Bronchial epithelial cell (primary cell): ENCODE data around the gene MARCHF3. TPM values are rescaled to one million over a fixed set of nuclear protein-coding genes. Genes with fewer than 3 reads are reported as not detected.

Experiments used
- DNase-seq: peaks from one replicate; pipeline ENCODE4 v3.0.0-alpha.2; 2010; ENCODE audit warnings: low read depth
- FAIRE-seq: peaks from 2 replicates; lab custom pipeline; 2011; peaks lifted over from hg19 to GRCh38; lab: Jason Lieb, UNC
- H3K27me3 ChIP-seq: 2 replicates; pipeline ENCODE4 v1.5.1; 2011; ENCODE audit warnings: low read length; ENCODE audit not compliant: control insufficient read depth, insufficient read depth
- H3K36me3 ChIP-seq: 2 replicates; pipeline ENCODE4 v1.5.1; 2011; ENCODE audit warnings: low read length; ENCODE audit not compliant: control insufficient read depth, insufficient read depth
- H3K4me3 ChIP-seq: 2 replicates; pipeline ENCODE4 v1.5.1; 2011; ENCODE audit warnings: mild to moderate bottlenecking, low read depth, low read length, control low read depth
- total RNA-seq: library from RNA; depleted of rRNA; stranded (reverse); fragments of >200 nt; gene quantifications from 2 replicates; pipeline ENCODE4 v1.2.1, GENCODE V29; 2014
- TF ChIP-seq, protein P1 (sequence below): IDR thresholded peaks from 2 replicates; pipeline ENCODE4 v1.5.1; 2011; ENCODE audit warnings: mild to moderate bottlenecking, moderate library complexity, low read length, control low read depth, inconsistent platforms; ENCODE audit not compliant: insufficient read depth, severe bottlenecking

Gene MARCHF3
- total RNA-seq, 1 donor from 2014 or later: 1.6 TPM

DNA sequence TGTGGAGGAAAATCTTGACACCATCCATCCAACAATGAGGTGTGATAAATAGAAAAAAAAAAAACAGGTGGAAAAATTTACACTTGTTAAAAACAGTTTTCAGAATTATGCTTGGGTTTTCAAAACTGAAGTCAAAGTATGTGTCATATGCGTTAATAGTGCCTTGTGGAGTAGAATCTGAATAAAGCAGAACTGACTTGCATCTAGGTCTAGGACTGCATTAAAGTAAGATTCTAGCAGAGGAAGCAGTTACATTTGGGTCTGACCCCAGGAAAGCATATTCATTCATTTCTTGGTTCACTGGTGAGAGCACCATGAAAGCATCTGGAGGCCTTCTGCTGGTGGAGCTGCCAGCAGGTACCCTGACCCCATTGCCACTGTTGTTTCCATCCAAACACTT lies 89.0 kb downstream of the MARCHF3 start:
- FAIRE-seq: no peak
- DNase-seq: no peak
- Histone ChIP-seq H3K4me3 (no peak overlapping the region), H3K36me3 (no peaks in the 10 kb centered on the region), H3K27me3 (peaks cover under 1% of the 10 kb centered on the region)
- TF ChIP-seq, protein P1, sequence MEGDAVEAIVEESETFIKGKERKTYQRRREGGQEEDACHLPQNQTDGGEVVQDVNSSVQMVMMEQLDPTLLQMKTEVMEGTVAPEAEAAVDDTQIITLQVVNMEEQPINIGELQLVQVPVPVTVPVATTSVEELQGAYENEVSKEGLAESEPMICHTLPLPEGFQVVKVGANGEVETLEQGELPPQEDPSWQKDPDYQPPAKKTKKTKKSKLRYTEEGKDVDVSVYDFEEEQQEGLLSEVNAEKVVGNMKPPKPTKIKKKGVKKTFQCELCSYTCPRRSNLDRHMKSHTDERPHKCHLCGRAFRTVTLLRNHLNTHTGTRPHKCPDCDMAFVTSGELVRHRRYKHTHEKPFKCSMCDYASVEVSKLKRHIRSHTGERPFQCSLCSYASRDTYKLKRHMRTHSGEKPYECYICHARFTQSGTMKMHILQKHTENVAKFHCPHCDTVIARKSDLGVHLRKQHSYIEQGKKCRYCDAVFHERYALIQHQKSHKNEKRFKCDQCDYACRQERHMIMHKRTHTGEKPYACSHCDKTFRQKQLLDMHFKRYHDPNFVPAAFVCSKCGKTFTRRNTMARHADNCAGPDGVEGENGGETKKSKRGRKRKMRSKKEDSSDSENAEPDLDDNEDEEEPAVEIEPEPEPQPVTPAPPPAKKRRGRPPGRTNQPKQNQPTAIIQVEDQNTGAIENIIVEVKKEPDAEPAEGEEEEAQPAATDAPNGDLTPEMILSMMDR: no peak

DNA sequence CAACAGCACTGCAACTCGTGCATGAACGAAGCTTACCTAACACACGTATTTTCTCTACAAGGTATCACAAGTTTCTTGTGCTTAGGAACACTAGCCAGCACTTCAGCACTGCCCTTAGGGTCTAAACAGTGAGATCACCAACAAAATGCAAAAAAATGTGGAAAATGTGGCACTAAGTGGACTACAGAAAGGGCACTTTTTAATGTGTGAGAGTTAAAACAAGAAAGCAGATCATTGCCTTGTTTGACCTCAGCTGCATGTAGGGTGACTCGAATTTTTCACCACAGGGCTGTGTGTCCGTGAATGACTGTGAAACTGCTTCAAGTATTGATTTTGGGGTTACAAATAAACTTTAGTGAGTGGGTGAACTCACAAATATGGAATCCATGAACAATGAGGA lies 90.5 kb downstream of the MARCHF3 start:
- no peak for DNase-seq
- no peaks in the 10 kb centered on the region for H3K36me3 ChIP-seq
- H3K27me3 ChIP-seq: no peaks in the 10 kb centered on the region
- no peak for FAIRE-seq
- no peak overlapping the region for H3K4me3 ChIP-seq
- TF ChIP-seq, protein P1: no peak

DNA sequence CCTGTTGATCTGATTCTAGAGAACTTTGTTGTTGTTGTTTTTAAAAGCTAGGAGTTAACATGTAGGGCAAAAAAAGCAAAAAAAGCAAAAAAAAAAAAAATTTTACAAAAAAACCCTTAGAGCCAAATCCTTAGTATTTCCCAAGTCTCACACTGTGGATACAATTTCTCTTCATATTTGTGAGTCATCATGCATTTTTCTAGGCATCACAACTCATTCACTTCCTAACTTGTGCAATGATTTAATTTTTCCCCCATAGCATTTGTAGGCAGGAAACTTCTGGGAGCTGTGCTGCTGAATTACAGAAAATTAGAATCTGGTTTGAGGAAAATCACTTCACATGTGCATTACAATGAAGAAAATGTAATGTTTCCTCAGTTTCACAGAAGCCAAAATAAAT lies 91.9 kb downstream of the MARCHF3 start:
- FAIRE-seq: no peak
- TF ChIP-seq, protein P1: no peak
- Histone ChIP-seq H3K27me3 (no peaks in the 10 kb centered on the region), H3K36me3 (no peaks in the 10 kb centered on the region), H3K4me3 (no peak overlapping the region)
- DNase-seq: peak; percentile 86

DNA sequence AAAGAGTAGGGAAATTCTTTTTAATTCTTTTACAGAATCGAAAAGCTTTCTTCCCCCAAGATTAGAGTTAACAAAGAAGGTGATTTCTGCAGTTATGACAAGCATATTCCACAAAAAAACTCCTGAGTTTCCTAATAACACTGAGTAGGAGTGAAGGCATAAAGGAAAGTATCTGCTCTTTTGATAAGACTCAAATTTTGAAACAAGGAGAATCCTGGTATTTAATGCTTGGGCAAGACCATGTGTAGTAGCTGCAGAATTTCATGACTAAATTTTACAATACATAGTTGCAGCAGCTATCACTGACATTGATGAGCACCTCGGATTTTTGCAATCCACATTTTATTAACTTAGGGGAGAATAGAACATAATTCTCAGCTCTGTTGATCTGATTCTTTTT lies 92.6 kb downstream of the MARCHF3 start:
- H3K27me3 ChIP-seq: no peaks in the 10 kb centered on the region
- no peak overlapping the region for H3K4me3 ChIP-seq
- no peak for DNase-seq
- FAIRE-seq: no peak
- TF ChIP-seq, protein P1: no peak
- no peaks in the 10 kb centered on the region for H3K36me3 ChIP-seq

DNA sequence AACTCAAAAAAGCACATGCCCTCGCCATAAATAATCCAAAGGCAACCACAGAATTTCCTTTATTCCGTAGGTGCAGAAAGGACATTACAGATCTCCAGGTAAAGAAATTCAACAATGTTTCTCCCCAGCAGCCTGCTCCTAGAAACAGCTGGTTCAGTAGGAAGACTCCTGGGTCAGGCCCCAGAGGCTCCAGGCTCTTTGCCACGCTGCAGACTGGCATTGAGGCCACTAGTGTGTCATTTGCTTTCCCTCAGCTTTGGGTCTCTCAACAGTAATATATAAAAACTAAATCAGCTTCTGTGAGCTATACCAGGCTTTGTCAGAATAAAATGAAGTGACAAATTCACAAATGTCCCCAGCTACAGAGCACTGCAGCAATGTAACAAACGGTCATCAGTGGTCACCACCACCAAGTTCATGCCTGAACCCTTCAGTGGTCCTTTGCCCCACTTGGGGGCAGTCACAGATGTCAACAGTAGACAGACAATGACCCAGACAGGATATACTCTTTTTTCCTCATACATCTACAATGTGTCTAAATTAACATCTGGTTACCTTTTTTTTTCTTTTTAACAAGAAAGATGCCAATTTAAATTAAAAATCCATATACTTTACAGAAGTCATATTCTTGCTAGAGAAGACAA lies 93.5 kb downstream of the MARCHF3 start:
- no peaks in the 10 kb centered on the region for H3K36me3 ChIP-seq
- TF ChIP-seq, protein P1: no peak
- FAIRE-seq: no peak
- DNase-seq: no peak
- H3K4me3 ChIP-seq: no peak overlapping the region
- H3K27me3 ChIP-seq: no peaks in the 10 kb centered on the region
